Measurements from ENCODE around the gene ROBO1.

DNA sequence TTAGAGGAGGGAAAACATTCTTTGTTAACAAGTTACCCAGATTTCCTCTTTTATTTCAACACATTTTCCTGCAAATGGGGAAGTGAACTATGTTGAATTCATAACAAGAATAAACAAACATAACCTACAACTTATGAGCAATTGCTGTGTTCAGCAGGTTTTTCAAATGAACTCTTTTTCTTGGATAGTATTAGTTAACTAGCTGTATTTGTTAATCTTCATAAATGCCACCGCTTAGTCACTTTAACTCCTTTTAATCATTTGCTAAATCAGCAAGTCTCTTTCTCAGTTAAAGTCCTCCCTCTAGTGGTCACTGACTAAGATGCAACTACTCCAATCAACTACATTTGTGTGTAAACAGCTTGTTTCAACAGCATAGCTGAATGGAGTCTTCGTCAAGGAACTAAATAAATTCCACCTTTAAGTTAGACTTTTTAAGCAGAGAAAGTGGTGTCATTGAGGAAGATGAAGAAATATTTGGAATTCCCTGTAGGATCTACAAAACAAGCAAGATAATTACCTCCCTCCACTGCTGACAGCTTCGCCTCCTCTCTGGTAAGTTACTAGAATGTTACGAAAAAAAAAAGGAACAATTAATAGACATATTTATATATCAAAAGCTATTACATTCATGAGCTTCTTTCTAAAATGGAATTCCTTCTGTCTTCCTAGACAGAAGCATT lies 1122.0 kb downstream of the ROBO1 start:
- TF ChIP-seq EZH2 (IDR thresholded peaks at IDR 0.05; ENCODE audit: insufficient read depth, poor library complexity, severe bottlenecking), result no peak
- TF ChIP-seq EZH2phosphoT487 (IDR thresholded peaks at IDR 0.05; ENCODE audit: insufficient read depth, low read depth), result no peak
